Prostate gland (tissue), 2 donors: ENCODE measurements around the gene SLC7A14. TPM values are rescaled to one million over a fixed set of nuclear protein-coding genes. Genes with fewer than 3 reads are reported as not detected.

Experiments
- DNase-seq: peaks from one replicate; pipeline ENCODE4 v3.0.0-alpha.2; 2019; ENCODE audit warnings: low spot score
- H3K27ac ChIP-seq, 2 donors: fragments of 200-600 bp; sonication (generic); 2 replicates each; pipeline ENCODE4 v1.5.1; 2017 to 2019
- H3K27me3 ChIP-seq: fragments of 200-600 bp; sonication (generic); replicated peaks from 2 replicates; pipeline ENCODE4 v1.5.1; 2019; ENCODE audit not compliant: insufficient read depth
- H3K36me3 ChIP-seq, 2 donors: fragments of 200-600 bp; sonication (generic); 1 replicate in 1 of 2; 2 replicates in 1 of 2; pipeline versions ENCODE4 v1.5.1 to v1.8.1; 2017 to 2019
- H3K4me1 ChIP-seq: fragments of 200-600 bp; sonication (generic); replicated peaks from 2 replicates; pipeline ENCODE4 v1.5.1; 2019
- H3K4me3 ChIP-seq, 2 donors: fragments of 200-600 bp; sonication (generic); 2 replicates each; pipeline ENCODE4 v1.5.1; 2017 to 2019
- H3K9me3 ChIP-seq: fragments of 200-600 bp; sonication (generic); 2 replicates; pipeline ENCODE4 v1.5.1; 2017
- CTCF ChIP-seq, 4 experiments: fragments of 200-600 bp in 2 of 4; fragments of 450-650 bp in 2 of 4; sonication (generic) in 2 of 4; IDR thresholded peaks; 1 replicate in 3 of 4; 2 replicates in 1 of 4; pipeline ENCODE4 v1.5.1; 2016 to 2019; ENCODE audit warnings: antibody characterized with exemption in 4 of 4, mild to moderate bottlenecking in 2 of 4, moderate library complexity in 2 of 4
- POLR2A ChIP-seq: fragments of 450-650 bp; IDR thresholded peaks from one replicate; pipeline ENCODE4 v1.6.1; 2016; ENCODE audit warnings: antibody characterized with exemption, mild to moderate bottlenecking
- POLR2AphosphoS5 ChIP-seq: sonication (generic); formaldehyde crosslinking; IDR thresholded peaks from one replicate; pipeline ENCODE4 v1.6.1; 2017; ENCODE audit warnings: antibody characterized with exemption
- WGBS: methylation state at CpG from one replicate; pipeline ENCODE4 v1.1.5; 2018; 5-methylcytosine and 5-hydroxymethylcytosine counted together
- intact Hi-C: fragments of 100-400 bp; cut with DNase I; formaldehyde crosslinking; loops from one replicate; pipeline ENCODE4 v1.14.2; 2022
- total RNA-seq, 2 donors: library from RNA; depleted of rRNA; stranded (reverse); fragments of >200 nt; gene quantifications; one replicate each; pipeline ENCODE4 v1.1.0, GENCODE V29; 2016

SLC7A14 gene
- total RNA-seq, 2 donors from 2014 or later = 0.05 to 0.11 TPM

GRCh38 chr3:170508291-170508690, 77.6 kb downstream of the SLC7A14 start:
- Histone ChIP-seq H3K4me1 (no peaks in the 10 kb centered on the region), H3K27ac (no peak overlapping the region), H3K27me3 (no peaks in the 10 kb centered on the region), H3K9me3 (no peaks in the 10 kb centered on the region), H3K36me3 (no peaks in the 10 kb centered on the region), H3K4me3 (no peak overlapping the region)
- TF ChIP-seq POLR2AphosphoS5 (no peak), POLR2A (no peak), CTCF (IDR thresholded peaks at IDR 0.05) (no peak)
- intact Hi-C loops = no loop called here
- DNase-seq = no peak
- WGBS = 98% methylated on average over 5 of the region's 5 CpGs

GRCh38 chr3:170507063-170507462, 78.8 kb downstream of the SLC7A14 start:
- intact Hi-C loops = no loop called here
- H3K4me1 ChIP-seq = no peaks in the 10 kb centered on the region
- no peaks in the 10 kb centered on the region for H3K27me3 ChIP-seq
- no peak overlapping the region for H3K4me3 ChIP-seq
- H3K27ac ChIP-seq = no peak overlapping the region
- 96% methylated on average over 3 of the region's 3 CpGs for WGBS
- DNase-seq = no peak
- H3K36me3 ChIP-seq = no peaks in the 10 kb centered on the region
- TF ChIP-seq POLR2A = no peak
- TF ChIP-seq POLR2AphosphoS5 = no peak
- TF ChIP-seq CTCF (IDR thresholded peaks at IDR 0.05) = no peak
- H3K9me3 ChIP-seq = no peaks in the 10 kb centered on the region

- H3K4me3 ChIP-seq = no peak overlapping the region
- H3K27me3 ChIP-seq = no peaks in the 10 kb centered on the region
- no peaks in the 10 kb centered on the region for H3K9me3 ChIP-seq
- H3K27ac ChIP-seq = no peak overlapping the region
- DNase-seq = no peak
- TF ChIP-seq CTCF (IDR thresholded peaks at IDR 0.05) (no peak), POLR2AphosphoS5 (no peak), POLR2A (no peak)
- H3K4me1 ChIP-seq = no peaks in the 10 kb centered on the region
- intact Hi-C loops = no loop called here
- WGBS = 18% methylated on average over 2 of the region's 2 CpGs
- no peaks in the 10 kb centered on the region for H3K36me3 ChIP-seq
Measured at GRCh38 chr3:170506556-170506955, 79.3 kb downstream of the SLC7A14 start.

GRCh38 chr3:170502297-170502696, 83.6 kb downstream of the SLC7A14 start:
- 3% methylated on average over 1 of the region's 1 CpG for WGBS
- no peaks in the 10 kb centered on the region for H3K4me1 ChIP-seq
- intact Hi-C loops = no loop called here
- TF ChIP-seq CTCF (IDR thresholded peaks at IDR 0.05) (no peak), POLR2AphosphoS5 (no peak), POLR2A (no peak)
- no peaks in the 10 kb centered on the region for H3K36me3 ChIP-seq
- no peak for DNase-seq
- H3K9me3 ChIP-seq = no peaks in the 10 kb centered on the region
- H3K4me3 ChIP-seq = no peak overlapping the region
- no peaks in the 10 kb centered on the region for H3K27me3 ChIP-seq
- H3K27ac ChIP-seq = no peak overlapping the region

- H3K27ac ChIP-seq = no peak overlapping the region
- WGBS = 95% methylated on average over 7 of the region's 7 CpGs
- H3K36me3 ChIP-seq = no peaks in the 10 kb centered on the region
- H3K4me3 ChIP-seq = no peak overlapping the region
- no peaks in the 10 kb centered on the region for H3K27me3 ChIP-seq
- DNase-seq = no peak
- no peaks in the 10 kb centered on the region for H3K9me3 ChIP-seq
- TF ChIP-seq CTCF (IDR thresholded peaks at IDR 0.05) (no peak), POLR2AphosphoS5 (no peak), POLR2A (no peak)
- intact Hi-C loops = no loop called here
- no peaks in the 10 kb centered on the region for H3K4me1 ChIP-seq
Measured at GRCh38 chr3:170500995-170501394, 84.9 kb downstream of the SLC7A14 start.
